ENCODE measurements around the gene TBC1D22A.
"Not testable (repeated sequence)": the region's sequence is repeated elsewhere in the genome, so short reads cannot be mapped to it uniquely, and the experiment has no call there.

Gene TBC1D22A

DNA sequence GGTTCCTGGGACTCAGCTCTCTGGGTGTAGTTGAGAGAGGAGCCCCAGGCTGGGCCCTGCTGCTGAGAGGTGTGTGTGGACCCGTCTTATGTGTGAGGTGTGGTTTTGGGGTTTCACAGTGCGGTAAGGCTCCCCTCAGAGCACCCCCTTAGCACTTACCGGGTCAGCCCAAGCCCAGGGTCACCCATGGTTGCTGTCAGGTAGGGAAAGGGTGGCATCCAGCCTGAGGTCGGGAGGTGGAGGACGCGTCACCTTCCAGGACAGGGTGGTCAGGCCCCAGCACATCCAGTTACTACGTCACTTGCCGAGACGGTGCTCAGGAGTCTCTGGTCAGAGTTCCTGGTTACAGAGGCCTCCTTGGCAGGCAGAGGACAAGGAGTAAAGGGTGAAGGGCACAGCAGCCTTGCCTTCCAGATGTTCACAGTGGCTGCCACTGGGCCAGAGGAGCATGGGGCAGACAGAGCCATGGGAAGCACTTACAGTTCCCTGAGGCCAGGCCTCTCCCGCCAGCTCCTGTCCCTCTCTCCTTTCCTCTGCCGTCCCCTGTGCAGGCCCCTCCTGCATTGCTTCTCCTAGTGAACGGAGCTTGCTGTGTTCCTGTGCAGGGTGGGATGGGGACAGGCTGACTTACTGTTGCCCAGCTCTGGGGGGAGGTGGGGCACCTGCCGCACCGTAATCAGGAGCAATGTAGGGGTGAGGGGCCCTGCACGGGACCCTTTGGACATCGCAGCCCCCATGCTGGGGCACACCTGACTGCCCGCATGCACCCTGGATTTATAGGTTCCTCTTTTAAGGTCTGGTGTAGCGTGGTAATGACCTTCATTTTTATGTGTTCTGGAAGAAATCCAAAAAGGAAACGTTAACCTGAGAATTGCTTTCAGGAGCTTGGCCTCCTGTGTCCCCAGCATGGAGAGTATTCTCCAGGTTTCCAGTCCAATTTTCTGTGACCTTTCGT is 285.9 kb downstream of the TBC1D22A start:
- TF ChIP-seq, protein P1, sequence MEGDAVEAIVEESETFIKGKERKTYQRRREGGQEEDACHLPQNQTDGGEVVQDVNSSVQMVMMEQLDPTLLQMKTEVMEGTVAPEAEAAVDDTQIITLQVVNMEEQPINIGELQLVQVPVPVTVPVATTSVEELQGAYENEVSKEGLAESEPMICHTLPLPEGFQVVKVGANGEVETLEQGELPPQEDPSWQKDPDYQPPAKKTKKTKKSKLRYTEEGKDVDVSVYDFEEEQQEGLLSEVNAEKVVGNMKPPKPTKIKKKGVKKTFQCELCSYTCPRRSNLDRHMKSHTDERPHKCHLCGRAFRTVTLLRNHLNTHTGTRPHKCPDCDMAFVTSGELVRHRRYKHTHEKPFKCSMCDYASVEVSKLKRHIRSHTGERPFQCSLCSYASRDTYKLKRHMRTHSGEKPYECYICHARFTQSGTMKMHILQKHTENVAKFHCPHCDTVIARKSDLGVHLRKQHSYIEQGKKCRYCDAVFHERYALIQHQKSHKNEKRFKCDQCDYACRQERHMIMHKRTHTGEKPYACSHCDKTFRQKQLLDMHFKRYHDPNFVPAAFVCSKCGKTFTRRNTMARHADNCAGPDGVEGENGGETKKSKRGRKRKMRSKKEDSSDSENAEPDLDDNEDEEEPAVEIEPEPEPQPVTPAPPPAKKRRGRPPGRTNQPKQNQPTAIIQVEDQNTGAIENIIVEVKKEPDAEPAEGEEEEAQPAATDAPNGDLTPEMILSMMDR (IDR thresholded peaks at IDR 0.05; ENCODE audit: control insufficient read depth, extremely low read depth, insufficient read depth): no peak
- DNase-seq (ENCODE audit: low read depth): peak; percentile 13
- H3K4me3 ChIP-seq (ENCODE audit: low read depth, low read length): no peak overlapping the region

DNA sequence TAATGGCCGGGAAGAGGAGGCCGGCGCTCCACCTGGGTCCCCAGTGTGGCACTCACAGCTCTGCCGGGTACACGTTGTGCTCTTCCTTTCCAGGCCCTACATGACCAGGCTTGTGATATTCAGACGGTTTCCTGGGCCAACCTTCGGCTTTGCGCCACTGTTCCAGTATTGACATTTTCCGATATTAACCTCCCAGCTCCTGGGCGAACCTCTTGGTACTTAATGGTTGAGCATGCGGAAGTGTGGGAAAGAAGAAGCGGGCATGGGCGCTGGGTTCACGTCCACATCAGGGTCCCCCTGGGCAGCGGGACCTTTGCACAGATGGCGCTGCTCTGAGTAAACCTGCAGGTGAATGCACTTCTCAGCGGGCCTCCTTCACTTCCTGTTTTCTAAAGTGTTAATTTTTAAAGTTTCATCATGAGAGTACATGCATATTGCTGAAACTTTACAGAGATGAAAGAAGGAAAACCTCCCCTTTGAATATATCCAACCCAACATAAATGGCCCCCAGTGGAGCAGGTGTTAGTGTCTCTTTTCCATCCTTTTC is 286.7 kb downstream of the TBC1D22A start:
- TF ChIP-seq, protein P1 (IDR thresholded peaks at IDR 0.05; ENCODE audit: control insufficient read depth, extremely low read depth, insufficient read depth): no peak
- no peak for DNase-seq (ENCODE audit: low read depth)
- H3K4me3 ChIP-seq (ENCODE audit: low read depth, low read length): no peak overlapping the region

DNA sequence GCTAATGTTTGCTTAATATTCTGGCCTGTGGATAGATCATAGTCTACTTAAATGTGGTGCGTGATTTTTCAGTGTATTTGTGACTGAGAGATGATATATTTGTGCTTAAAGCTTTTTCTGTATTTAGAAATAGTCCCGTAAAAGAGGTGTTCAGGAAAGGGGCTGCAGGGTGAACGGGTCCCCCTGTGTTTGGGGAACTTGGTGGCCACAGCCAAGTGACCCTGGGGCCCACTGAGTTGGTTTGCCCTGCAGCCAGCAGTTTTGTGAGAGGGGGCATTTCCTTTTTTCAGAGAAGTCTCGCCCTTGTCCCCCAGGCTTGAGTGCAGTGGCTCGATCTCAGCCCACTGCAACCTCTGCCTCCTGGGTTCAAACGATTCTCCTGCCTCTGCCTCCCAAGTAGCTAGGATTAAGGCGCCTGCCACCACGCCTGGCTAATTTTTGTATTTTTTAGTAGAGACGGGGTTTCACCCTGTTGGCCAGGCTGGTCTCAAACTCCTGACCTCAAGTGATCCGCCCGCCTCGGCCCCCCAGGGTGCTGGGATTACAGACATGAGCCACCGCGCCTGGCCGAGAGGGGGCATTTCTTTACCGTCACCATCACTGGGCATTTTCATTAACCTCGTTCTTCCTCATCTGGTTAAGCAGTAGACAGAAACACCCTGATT is 287.4 kb downstream of the TBC1D22A start:
- H3K4me3 ChIP-seq (ENCODE audit: low read depth, low read length): not testable (repeated sequence)

DNA sequence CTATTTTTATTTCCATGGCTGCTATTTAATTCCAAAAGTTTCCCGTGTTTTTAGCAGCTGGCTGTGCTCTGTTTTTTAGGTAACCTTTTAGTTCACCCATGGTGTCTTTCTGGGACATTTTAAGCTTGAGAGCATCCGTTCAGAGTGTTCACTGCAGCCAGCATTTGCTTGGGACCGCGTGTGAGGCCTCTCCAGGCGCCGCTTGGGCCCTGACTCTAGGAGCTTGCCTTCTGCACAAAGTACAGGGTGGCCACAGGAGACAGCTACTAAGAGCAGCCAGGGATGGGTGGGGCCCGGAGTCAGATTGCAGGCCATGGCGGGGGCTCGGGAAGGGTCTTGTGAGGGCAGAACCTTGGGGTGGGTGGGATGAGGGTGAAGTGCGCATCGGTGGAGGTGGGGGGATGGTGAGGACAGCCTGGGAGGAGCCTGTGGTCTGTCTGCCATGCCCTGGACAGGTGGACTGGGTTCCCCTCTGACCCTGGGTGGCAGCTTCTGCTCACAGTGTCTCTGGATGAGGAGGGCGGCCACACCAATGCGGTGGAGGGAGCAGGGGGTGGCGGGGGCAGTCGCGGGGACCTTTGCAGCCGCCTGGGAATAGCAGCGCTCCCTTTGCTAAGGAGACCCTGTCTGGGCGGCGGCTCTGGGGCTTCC is 288.1 kb downstream of the TBC1D22A start:
- TF ChIP-seq, protein P1 (IDR thresholded peaks at IDR 0.05; ENCODE audit: control insufficient read depth, extremely low read depth, insufficient read depth): no peak
- no peak overlapping the region for H3K4me3 ChIP-seq (ENCODE audit: low read depth, low read length)
- DNase-seq (ENCODE audit: low read depth): no peak

More for the DNA sequence above, 287.4 kb downstream of the TBC1D22A start:
- DNase-seq (ENCODE audit: low read depth): not testable (repeated sequence)

DNA sequence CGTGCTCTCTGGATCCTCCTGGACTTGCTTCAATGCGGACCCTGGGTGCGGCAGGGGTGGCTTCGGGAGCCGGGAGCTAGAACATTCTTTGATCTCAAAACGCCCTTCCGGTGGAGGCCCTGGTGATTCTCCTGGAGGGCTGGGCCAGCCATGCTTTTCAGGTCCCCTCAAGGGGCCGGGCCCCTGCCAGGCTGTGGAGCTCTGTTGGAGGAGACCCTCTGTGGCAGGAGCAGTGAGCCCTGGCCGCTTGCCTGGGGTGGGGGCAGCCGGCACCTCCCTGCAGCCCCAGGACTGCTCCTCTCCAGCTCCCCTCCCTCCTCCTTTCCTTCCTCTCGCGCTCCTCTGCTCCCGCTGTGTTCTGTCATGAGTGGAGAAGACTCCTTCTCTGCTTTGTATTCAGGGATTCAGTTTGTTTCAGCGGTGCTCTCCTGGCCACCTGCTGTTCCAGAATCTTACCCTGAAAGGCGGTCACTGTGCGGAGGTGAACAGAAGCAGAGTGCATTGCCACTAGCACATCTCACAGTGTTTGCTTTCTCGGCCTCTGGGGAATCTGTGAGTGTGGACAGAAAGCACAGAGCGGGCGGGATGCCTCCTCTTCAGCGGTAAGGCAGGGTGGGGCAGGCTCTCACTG is 289.1 kb downstream of the TBC1D22A start:
- TF ChIP-seq, protein P1 (IDR thresholded peaks at IDR 0.05; ENCODE audit: control insufficient read depth, extremely low read depth, insufficient read depth): no peak
- DNase-seq (ENCODE audit: low read depth): no peak
- no peak overlapping the region for H3K4me3 ChIP-seq (ENCODE audit: low read depth, low read length)

DNA sequence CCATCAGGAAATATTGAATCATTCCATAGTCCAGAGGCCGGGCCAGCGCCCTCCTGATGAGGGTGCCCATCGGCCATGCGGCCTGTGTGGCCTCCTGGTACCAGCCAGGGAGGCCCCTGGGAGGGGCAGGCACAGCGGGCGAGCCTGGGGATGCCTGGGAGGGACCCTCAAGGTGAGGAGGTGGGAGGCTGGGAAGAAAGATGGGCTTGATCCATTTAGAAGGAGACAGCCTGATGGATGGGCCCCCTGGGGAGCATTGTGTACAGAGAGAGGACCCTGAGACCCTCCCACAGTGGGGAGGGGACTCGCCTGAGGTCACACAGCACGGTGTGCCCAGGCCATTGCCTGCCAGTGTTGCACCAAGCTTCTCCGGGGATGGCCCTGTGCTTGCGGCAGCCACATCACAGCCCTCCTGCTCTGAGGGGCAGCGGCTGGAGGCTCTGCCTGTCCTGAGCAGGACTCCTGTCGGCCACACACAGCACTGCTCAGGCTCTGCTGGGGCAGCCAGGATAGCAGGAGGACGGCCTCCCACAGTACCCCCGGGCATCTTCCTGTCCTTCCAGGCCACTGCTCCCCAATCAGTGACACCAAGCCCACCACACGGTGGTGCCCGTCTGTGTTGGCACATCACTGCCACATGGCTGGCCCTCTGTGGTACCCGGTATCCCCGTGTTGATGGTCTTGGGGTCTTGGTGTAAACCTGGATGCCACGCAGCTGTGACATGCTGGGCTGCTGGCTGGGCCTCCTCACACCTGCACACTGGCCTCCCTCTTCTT is 290.0 kb downstream of the TBC1D22A start:
- no peak for DNase-seq (ENCODE audit: low read depth)
- H3K4me3 ChIP-seq (ENCODE audit: low read depth, low read length): no peak overlapping the region
- TF ChIP-seq, protein P1 (IDR thresholded peaks at IDR 0.05; ENCODE audit: control insufficient read depth, extremely low read depth, insufficient read depth): no peak
